Chondrocyte (in vitro differentiated cells): Measurements from ENCODE around the gene FXYD5. TPM values are rescaled to one million over a fixed set of nuclear protein-coding genes. Genes with fewer than 3 reads are reported as not detected.

Source experiments
- DNase-seq: peaks from one replicate; pipeline ENCODE4 v3.0.0; 2021; ENCODE audit warnings: mixed read lengths, low spot score
- H3K27ac Mint-ChIP-seq: one replicate; pipeline ENCODE4 v1.8.0; 2021; ENCODE audit warnings: mild to moderate bottlenecking, moderate library complexity, mixed read lengths; ENCODE audit not compliant: unreplicated experiment
- H3K27me3 Mint-ChIP-seq: 2 replicates; pipeline ENCODE4 v1.8.0; 2021; ENCODE audit warnings: low read depth, mixed read lengths
- H3K36me3 Mint-ChIP-seq: 2 replicates; pipeline ENCODE4 v1.8.0; 2021; ENCODE audit warnings: low read depth, mixed read lengths
- H3K4me1 Mint-ChIP-seq: 2 replicates; pipeline ENCODE4 v1.8.0; 2021; ENCODE audit warnings: low read depth, mild to moderate bottlenecking, mixed read lengths
- H3K4me3 Mint-ChIP-seq: one replicate; pipeline ENCODE4 v1.8.0; 2021; ENCODE audit warnings: mild to moderate bottlenecking, moderate library complexity, mixed read lengths; ENCODE audit not compliant: unreplicated experiment
- H3K9me3 Mint-ChIP-seq: 2 replicates; pipeline ENCODE4 v1.8.0; 2021; ENCODE audit warnings: low read depth, mixed read lengths
- total RNA-seq: library from RNA; stranded (reverse); gene quantifications from 3 replicates; pipeline ENCODE4 v1.2.1, GENCODE V29; 2021
- TF ChIP-seq, protein P1 (sequence below): fragments of 200-600 bp; sonication (generic); IDR thresholded peaks from 2 replicates; pipeline ENCODE4 v1.5.0; 2021; ENCODE audit warnings: antibody characterized with exemption, mild to moderate bottlenecking, moderate library complexity

FXYD5 gene
- total RNA-seq, 1 donor from 2014 or later = 108 TPM

DNA sequence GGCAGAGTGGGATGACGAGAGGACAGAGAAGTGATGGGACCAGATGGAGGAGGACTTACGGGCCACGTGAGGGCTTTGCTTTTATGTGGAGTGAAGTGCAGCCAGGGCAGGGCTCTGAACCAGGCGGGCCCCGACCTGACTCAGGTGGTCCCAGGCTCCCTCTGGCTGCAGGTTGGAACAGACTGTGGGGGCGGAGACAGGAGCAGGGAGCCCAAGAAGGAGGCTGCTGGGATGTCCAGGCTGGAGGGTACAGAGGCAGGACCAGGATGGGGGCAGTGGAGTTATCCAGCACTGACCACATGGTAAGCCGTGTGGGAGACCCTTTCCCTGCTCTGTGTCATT is 2.1 kb downstream of the FXYD5 start:
- H3K27me3 Mint-ChIP-seq = no peaks in the 10 kb centered on the region
- H3K4me3 Mint-ChIP-seq = no peak overlapping the region
- H3K9me3 Mint-ChIP-seq = peaks cover 3% of the 10 kb centered on the region
- no peak for DNase-seq
- TF ChIP-seq, protein P1, sequence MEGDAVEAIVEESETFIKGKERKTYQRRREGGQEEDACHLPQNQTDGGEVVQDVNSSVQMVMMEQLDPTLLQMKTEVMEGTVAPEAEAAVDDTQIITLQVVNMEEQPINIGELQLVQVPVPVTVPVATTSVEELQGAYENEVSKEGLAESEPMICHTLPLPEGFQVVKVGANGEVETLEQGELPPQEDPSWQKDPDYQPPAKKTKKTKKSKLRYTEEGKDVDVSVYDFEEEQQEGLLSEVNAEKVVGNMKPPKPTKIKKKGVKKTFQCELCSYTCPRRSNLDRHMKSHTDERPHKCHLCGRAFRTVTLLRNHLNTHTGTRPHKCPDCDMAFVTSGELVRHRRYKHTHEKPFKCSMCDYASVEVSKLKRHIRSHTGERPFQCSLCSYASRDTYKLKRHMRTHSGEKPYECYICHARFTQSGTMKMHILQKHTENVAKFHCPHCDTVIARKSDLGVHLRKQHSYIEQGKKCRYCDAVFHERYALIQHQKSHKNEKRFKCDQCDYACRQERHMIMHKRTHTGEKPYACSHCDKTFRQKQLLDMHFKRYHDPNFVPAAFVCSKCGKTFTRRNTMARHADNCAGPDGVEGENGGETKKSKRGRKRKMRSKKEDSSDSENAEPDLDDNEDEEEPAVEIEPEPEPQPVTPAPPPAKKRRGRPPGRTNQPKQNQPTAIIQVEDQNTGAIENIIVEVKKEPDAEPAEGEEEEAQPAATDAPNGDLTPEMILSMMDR = no peak
- no peak overlapping the region for H3K27ac Mint-ChIP-seq
- H3K4me1 Mint-ChIP-seq = peaks cover 42% of the 10 kb centered on the region
- H3K36me3 Mint-ChIP-seq = peaks cover 24% of the 10 kb centered on the region

DNA sequence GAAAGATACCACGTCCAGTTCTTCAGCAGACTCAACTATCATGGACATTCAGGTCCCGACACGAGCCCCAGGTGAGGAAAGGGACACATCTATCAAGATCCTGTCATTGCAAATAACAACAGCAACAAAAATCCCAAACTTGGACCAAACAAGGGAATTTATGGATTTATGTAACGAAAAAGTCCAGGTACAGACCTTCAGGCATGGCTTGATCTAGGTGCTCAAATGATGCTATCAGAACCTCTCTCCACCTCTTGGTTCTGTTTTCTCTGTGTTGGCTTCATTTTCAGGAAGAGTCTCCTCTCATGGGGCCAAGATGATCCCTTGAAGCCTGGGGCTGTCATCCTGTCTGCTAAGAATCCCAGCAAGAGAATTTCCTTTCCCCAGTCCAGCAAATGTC is 2.9 kb downstream of the FXYD5 start:
- Mint-ChIP-seq H3K4me3 (no peak overlapping the region), H3K27ac (no peak overlapping the region), H3K4me1 (peaks cover 40% of the 10 kb centered on the region), H3K27me3 (no peaks in the 10 kb centered on the region), H3K9me3 (peaks cover 6% of the 10 kb centered on the region), H3K36me3 (peaks cover 29% of the 10 kb centered on the region)
- TF ChIP-seq, protein P1 = no peak
- no peak for DNase-seq

DNA sequence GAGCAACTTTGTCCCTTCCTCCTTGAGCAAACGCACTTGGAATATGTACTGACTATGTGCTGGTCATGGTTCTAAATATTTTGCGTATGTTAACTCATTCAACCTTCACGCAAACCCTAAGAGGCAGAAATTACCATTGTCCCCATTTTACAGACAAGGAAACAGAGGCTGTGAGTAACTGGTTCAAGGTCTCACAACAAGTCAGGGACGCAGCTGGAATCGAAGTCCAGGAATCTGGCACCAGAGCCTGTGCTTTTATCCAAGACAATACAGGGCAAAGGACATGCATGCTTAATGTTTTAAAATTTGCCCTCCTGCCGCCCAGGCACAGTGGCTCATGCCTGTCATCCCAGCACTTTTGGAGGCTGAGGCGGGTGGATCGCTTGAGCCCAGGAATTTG is 5.1 kb downstream of the FXYD5 start:
- TF ChIP-seq, protein P1 = no peak
- Mint-ChIP-seq H3K4me3 (no peak overlapping the region), H3K9me3 (peaks cover 23% of the 10 kb centered on the region), H3K27ac (no peak overlapping the region), H3K4me1 (peaks cover 33% of the 10 kb centered on the region), H3K36me3 (peaks cover 44% of the 10 kb centered on the region), H3K27me3 (no peaks in the 10 kb centered on the region)
- no peak for DNase-seq

DNA sequence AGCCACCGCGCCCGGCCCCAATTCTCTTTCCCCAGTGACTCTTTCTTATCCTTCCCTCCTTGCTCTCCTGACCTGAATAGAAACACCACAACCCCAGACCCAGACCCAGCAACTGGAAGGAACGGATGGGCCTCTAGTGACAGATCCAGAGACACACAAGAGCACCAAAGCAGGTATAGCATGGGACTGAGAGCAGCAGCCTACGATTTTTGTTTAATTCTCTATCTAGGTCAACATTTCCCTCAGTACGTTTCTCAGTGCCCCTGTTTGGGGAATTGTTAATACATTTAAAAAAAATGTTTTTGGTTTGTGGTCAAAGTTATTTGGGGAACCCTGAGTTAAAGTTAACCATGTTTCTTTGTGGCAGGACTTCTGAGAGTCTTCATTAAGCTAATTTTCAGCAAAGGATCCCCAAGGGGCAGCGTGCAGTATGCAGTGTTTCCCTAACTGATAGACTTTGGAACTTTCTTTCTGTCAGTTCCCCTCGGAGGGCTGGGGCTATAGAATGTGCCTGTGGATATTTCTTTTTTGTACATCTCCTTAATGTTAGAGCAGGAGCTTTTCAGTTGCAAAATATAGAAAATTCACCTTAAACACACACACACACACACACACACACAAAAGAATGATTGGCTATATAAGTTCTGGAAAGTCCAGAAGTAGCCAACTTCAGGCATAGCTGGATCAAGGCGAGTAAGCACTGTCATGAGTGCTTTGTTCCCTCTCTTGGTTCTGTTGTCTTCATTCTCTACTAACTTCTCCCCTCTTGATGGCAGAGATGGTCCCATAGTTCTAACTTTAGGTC is 6.3 kb downstream of the FXYD5 start:
- no peak overlapping the region for H3K27ac Mint-ChIP-seq
- no peaks in the 10 kb centered on the region for H3K27me3 Mint-ChIP-seq
- no peak for DNase-seq
- H3K4me1 Mint-ChIP-seq = peaks cover 21% of the 10 kb centered on the region
- peaks cover 29% of the 10 kb centered on the region for H3K9me3 Mint-ChIP-seq
- TF ChIP-seq, protein P1 = no peak
- no peak overlapping the region for H3K4me3 Mint-ChIP-seq
- H3K36me3 Mint-ChIP-seq = peaks cover 50% of the 10 kb centered on the region

DNA sequence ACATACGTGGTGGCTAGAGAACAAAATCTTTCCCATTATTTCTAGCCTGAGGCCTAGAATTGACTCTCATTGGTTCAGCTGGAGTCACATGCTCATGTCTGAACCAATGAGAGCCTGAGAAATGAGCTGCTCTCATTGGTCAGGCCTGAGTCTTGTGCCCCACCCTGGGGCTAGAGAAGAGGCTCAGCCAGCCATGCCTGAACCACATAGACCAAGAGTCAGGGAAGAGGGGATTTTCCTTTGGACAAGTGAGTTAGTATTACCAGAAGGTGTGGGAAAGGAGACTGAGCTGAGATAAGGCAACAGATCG is 6.9 kb downstream of the FXYD5 start:
- TF ChIP-seq, protein P1 = no peak
- no peaks in the 10 kb centered on the region for H3K27me3 Mint-ChIP-seq
- DNase-seq = no peak
- peaks cover 33% of the 10 kb centered on the region for H3K9me3 Mint-ChIP-seq
- H3K4me1 Mint-ChIP-seq = peaks cover 15% of the 10 kb centered on the region
- peaks cover 54% of the 10 kb centered on the region for H3K36me3 Mint-ChIP-seq
- no peak overlapping the region for H3K27ac Mint-ChIP-seq
- no peak overlapping the region for H3K4me3 Mint-ChIP-seq
